BLaER1 (cell line): ENCODE results near the gene BEST4.

ENCODE experiments used
- H3K27ac ChIP-seq: shearing (Covaris generic); formaldehyde crosslinking; 2 replicates; pipeline ENCODE4 v1.8.1; 2022
- H3K27me3 ChIP-seq: shearing (Covaris generic); formaldehyde crosslinking; 2 replicates; pipeline ENCODE4 v1.8.1; 2022
- H3K36me3 ChIP-seq: shearing (Covaris generic); formaldehyde crosslinking; 2 replicates; pipeline ENCODE4 v1.8.1; 2022
- H3K4me1 ChIP-seq: shearing (Covaris generic); formaldehyde crosslinking; 2 replicates; pipeline ENCODE4 v1.8.1; 2022
- H3K4me2 ChIP-seq: shearing (Covaris generic); formaldehyde crosslinking; 2 replicates; pipeline ENCODE4 v1.8.1; 2022
- H3K4me3 ChIP-seq: shearing (Covaris generic); formaldehyde crosslinking; 2 replicates; pipeline ENCODE4 v1.8.1; 2022
- H3K9ac ChIP-seq: shearing (Covaris generic); formaldehyde crosslinking; 2 replicates; pipeline ENCODE4 v1.8.1; 2022
- H3K9me3 ChIP-seq: shearing (Covaris generic); formaldehyde crosslinking; 2 replicates; pipeline ENCODE4 v1.8.1; 2022
- H4K20me1 ChIP-seq: shearing (Covaris generic); formaldehyde crosslinking; 2 replicates; pipeline ENCODE4 v1.8.1; 2022
- Cebpa-rat ChIP-seq: shearing (Covaris generic); IDR thresholded peaks from 2 replicates; pipeline ENCODE4 v1.8.1; 2022

BEST4 gene

DNA sequence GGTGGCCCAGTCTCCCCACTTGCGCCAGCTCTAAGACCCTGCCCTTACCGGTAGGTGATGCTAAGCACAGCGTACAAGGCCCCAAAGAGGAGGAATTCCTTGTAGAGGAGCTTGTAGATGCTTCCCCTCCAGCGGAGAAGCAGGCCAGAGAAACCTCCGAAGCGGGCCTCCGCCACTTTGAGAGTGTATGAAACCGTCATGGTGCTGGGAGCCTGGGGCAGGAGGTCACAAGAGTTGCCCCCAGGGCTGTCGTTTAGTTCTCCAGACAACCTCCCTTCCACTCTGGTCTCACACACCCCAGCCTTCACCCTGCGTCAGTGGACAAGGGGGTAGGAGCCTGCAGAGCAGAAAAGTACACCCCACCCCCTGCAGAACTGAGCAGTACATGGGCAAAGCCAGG is 464 bp downstream of the BEST4 start:
- Histone ChIP-seq H3K9me3 (no peaks in the 10 kb centered on the region), H3K4me2 (no peak overlapping the region), H3K27ac (peak overlapping the region; percentile 53; the same call in 1 of the 2 replicates), H3K4me1 (peaks cover 44% of the 10 kb centered on the region), H3K36me3 (no peaks in the 10 kb centered on the region), H3K4me3 (no peak overlapping the region), H3K27me3 (no peaks in the 10 kb centered on the region), H4K20me1 (no peaks in the 10 kb centered on the region), H3K9ac (no peak overlapping the region)
- TF ChIP-seq Cebpa-rat: no peak

GRCh38 chr1:44786841-44787426 is 1.0 kb downstream of the BEST4 start:
- Histone ChIP-seq H3K4me3 (no peak overlapping the region), H3K27me3 (no peaks in the 10 kb centered on the region), H3K36me3 (peaks cover 5% of the 10 kb centered on the region), H3K4me1 (peaks cover 49% of the 10 kb centered on the region), H3K9ac (peak overlapping the region; percentile 78; the same call in 1 of the 2 replicates), H3K4me2 (peak overlapping the region; percentile 91), H3K27ac (peak overlapping the region; percentile 81), H4K20me1 (no peaks in the 10 kb centered on the region), H3K9me3 (no peaks in the 10 kb centered on the region)
- no peak for TF ChIP-seq Cebpa-rat

GRCh38 chr1:44786138-44786840 is 1.7 kb downstream of the BEST4 start:
- peaks cover 11% of the 10 kb centered on the region for H3K36me3 ChIP-seq
- H3K9me3 ChIP-seq: no peaks in the 10 kb centered on the region
- no peaks in the 10 kb centered on the region for H3K27me3 ChIP-seq
- peaks cover 49% of the 10 kb centered on the region for H3K4me1 ChIP-seq
- H3K27ac ChIP-seq: peak overlapping the region; percentile 81
- peak overlapping the region; percentile 64 for H3K4me3 ChIP-seq
- H4K20me1 ChIP-seq: no peaks in the 10 kb centered on the region
- peak overlapping the region; percentile 78 for H3K9ac ChIP-seq
- peak overlapping the region; percentile 91 for H3K4me2 ChIP-seq
- no peak for TF ChIP-seq Cebpa-rat

DNA sequence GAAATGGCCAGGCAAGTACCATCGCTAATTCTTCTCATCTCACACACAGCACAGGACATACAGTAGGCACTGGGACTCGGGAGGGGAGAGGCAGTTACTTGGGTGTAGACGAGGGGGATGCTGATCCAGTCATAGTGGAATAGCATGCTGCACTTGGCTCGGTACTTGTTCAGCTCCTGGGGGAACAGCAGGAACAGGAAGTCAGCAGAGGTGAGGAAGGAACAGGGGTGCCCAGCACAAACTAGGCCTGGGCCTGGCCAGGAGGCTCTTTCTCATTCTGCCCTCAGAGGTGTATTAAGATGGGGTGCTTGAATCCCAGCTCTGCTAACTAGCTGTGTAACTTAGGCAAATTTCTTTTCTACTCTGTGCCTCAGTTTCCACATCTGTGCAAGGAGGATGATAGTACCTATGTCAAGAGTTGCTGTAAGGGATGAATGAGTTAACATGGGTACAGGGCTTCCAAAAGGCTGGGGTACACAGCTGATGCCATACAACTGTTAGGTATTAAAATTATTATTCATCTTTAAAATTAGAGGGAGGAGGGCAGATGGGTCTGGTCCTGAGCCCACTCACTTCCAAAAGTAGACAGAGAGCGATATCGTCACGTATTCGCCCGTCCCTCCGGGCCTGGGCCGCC is 2.4 kb downstream of the BEST4 start:
- Histone ChIP-seq H3K4me3 (peak overlapping the region; percentile 64), H3K4me1 (peaks cover 49% of the 10 kb centered on the region), H4K20me1 (peaks cover 2% of the 10 kb centered on the region), H3K9ac (peak overlapping the region; percentile 78), H3K4me2 (peak overlapping the region; percentile 91), H3K36me3 (peaks cover 18% of the 10 kb centered on the region), H3K27me3 (no peaks in the 10 kb centered on the region), H3K9me3 (no peaks in the 10 kb centered on the region), H3K27ac (peak overlapping the region; percentile 81)
- no peak for TF ChIP-seq Cebpa-rat

GRCh38 chr1:44785029-44785380 is 3.0 kb downstream of the BEST4 start:
- Histone ChIP-seq H3K27me3 (no peaks in the 10 kb centered on the region), H3K4me3 (peak overlapping the region; percentile 64), H3K4me1 (peaks cover 49% of the 10 kb centered on the region), H3K9me3 (no peaks in the 10 kb centered on the region), H3K9ac (peak overlapping the region; percentile 78), H3K27ac (peak overlapping the region; percentile 81), H3K36me3 (peaks cover 24% of the 10 kb centered on the region), H3K4me2 (peak overlapping the region; percentile 91), H4K20me1 (peaks cover 8% of the 10 kb centered on the region)
- TF ChIP-seq Cebpa-rat: no peak

- Histone ChIP-seq H3K9me3 (no peaks in the 10 kb centered on the region), H3K9ac (peak overlapping the region; percentile 78), H3K4me2 (peak overlapping the region; percentile 91), H4K20me1 (peaks cover 15% of the 10 kb centered on the region), H3K4me3 (peak overlapping the region; percentile 64), H3K27ac (peak overlapping the region; percentile 81), H3K36me3 (peaks cover 31% of the 10 kb centered on the region), H3K4me1 (peaks cover 49% of the 10 kb centered on the region), H3K27me3 (no peaks in the 10 kb centered on the region)
- TF ChIP-seq Cebpa-rat: no peak
Observed at GRCh38 chr1:44784094-44785028, 3.6 kb downstream of the BEST4 start.

GRCh38 chr1:44783697-44784093 is 4.3 kb downstream of the BEST4 start:
- H3K4me3 ChIP-seq: peak overlapping the region; percentile 64
- H3K27me3 ChIP-seq: no peaks in the 10 kb centered on the region
- H3K4me1 ChIP-seq: peaks cover 52% of the 10 kb centered on the region
- peak overlapping the region; percentile 78 for H3K9ac ChIP-seq
- H3K4me2 ChIP-seq: peak overlapping the region; percentile 91
- H3K36me3 ChIP-seq: peaks cover 37% of the 10 kb centered on the region
- no peaks in the 10 kb centered on the region for H3K9me3 ChIP-seq
- H3K27ac ChIP-seq: peak overlapping the region; percentile 81
- H4K20me1 ChIP-seq: peaks cover 21% of the 10 kb centered on the region
- no peak for TF ChIP-seq Cebpa-rat

DNA sequence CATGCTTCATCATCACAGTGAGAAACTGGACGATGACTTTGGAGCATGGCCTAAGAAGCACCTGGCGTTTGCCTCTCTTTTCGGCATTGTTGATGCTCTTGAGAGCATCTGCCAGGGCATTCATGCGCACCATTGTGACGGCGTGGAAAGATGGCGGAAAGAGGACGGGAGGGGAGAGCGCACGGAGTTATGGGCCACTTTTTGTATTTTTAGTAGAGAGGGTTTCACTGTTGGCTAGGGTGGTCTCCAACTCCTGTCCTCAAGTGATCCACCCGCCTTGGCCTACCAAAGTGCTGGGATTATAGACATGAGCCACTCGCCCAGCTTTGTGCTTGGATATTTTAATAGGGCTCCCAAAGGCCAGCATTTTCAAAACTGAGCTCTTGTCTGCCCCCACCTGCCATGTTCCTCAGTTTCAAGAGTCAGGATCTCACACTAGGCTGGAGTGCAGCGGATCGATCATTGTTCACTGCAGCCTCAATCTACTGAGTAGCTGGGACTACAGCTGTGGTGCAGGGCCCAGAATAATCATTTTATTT is 7.3 kb downstream of the BEST4 start:
- Histone ChIP-seq H3K27ac (no peak overlapping the region), H3K36me3 (peaks cover 65% of the 10 kb centered on the region), H3K9ac (no peak overlapping the region), H3K4me3 (no peak overlapping the region), H3K4me1 (peaks cover 61% of the 10 kb centered on the region), H4K20me1 (peaks cover 49% of the 10 kb centered on the region), H3K4me2 (no peak overlapping the region), H3K9me3 (no peaks in the 10 kb centered on the region), H3K27me3 (no peaks in the 10 kb centered on the region)
- TF ChIP-seq Cebpa-rat: no peak
